HCT116 (cell line): ENCODE data around the gene PDE6B. TPM values are rescaled to one million over a fixed set of nuclear protein-coding genes. Genes with fewer than 3 reads are reported as not detected.

Source experiments
- ATAC-seq: fragments of 200-7000 bp; cut with Tn5 transposase; 2 replicates; pipeline ENCODE4 v1.9.1; 2020; ENCODE audit warnings: mild to moderate bottlenecking, moderate library complexity
- BruUV-seq: library from RNA; stranded (reverse); fragments of 400-500 nt; replicated peaks from 2 replicates; lab custom pipeline; 2021; lab: Mats Ljungman, UMichigan
- CTCF ChIA-PET: fragments of 300-600 bp; sonication (Branson Sonifier 250); formaldehyde crosslinking; loops from one replicate; lab custom pipeline; 2021; ENCODE audit warnings: antibody characterized with exemption; lab: Charles Lee
- POLR2A ChIA-PET: fragments of 300-600, 350-600 bp; sonication (Branson Sonifier 250); formaldehyde crosslinking; loops from one replicate; lab custom pipeline; 2021; ENCODE audit warnings: antibody characterized with exemption; lab: Charles Lee
- RAD21 ChIA-PET, 2 experiments: fragments of 300-600 bp; sonication (Branson Sonifier 250); formaldehyde crosslinking; loops; one replicate each; lab custom pipeline; 2023; ENCODE audit warnings: low total read pairs in 2 of 2; ENCODE audit not compliant: uncharacterized antibody in 2 of 2, unreplicated experiment in 2 of 2, low non-redundant PET in 1 of 2; lab: Charles Lee
- DNase-seq: peaks from one replicate; pipeline ENCODE4 v3.0.0-alpha.2; 2010; ENCODE audit warnings: low read depth, low spot score
- H2AFZ ChIP-seq: fragments of 200-600 bp; shearing (Covaris generic), sonication (generic); 2 replicates; pipeline ENCODE4 v1.6.1; 2017; ENCODE audit warnings: low read depth, mixed run types, mixed read lengths, antibody characterized with exemption, low read length; ENCODE audit not compliant: poor library complexity, severe bottlenecking
- H3K27ac ChIP-seq: 2 replicates; pipeline ENCODE4 v1.5.1; 2012; ENCODE audit warnings: low read depth, low read length
- H3K27me3 ChIP-seq: fragments of 200-600 bp; sonication (generic); 2 replicates; pipeline ENCODE4 v1.6.1; 2016; ENCODE audit warnings: mixed run types, low read length, mixed read lengths; ENCODE audit not compliant: insufficient read depth
- H3K36me3 ChIP-seq, 2 experiments: fragments of 200-500 bp in 1 of 2; fragments of 200-600 bp in 1 of 2; sonication (Bioruptor generic) in 1 of 2; sonication (generic) in 1 of 2; 2 replicates each; pipeline versions ENCODE4 v1.5.1 to v1.6.1; 2014 to 2016; ENCODE audit warnings: low read length in 2 of 2, inconsistent platforms in 1 of 2, mixed read lengths in 1 of 2, mixed run types in 1 of 2; ENCODE audit not compliant: insufficient read depth in 2 of 2, control insufficient read depth in 1 of 2
- H3K4me1 ChIP-seq, 2 experiments: fragments of 200-600 bp in 1 of 2; sonication (generic) in 1 of 2; 2 replicates each; pipeline versions ENCODE4 v1.5.1 to v1.6.1; 2012 to 2017; ENCODE audit warnings: low read length in 2 of 2, inconsistent platforms in 1 of 2, mild to moderate bottlenecking in 1 of 2, mixed read lengths in 1 of 2, mixed run types in 1 of 2, moderate library complexity in 1 of 2; ENCODE audit not compliant: insufficient read depth in 2 of 2, control insufficient read depth in 1 of 2
- H3K4me2 ChIP-seq: fragments of 200-600 bp; sonication (generic); 2 replicates; pipeline ENCODE4 v1.6.1; 2017; ENCODE audit warnings: mixed run types, low read length, mixed read lengths
- H3K4me3 ChIP-seq, 2 experiments: fragments of 200-600 bp in 1 of 2; sonication (generic) in 1 of 2; replicated peaks in 1 of 2; 2 replicates each; pipeline ENCODE4 v1.5.1; 2011 to 2016; ENCODE audit warnings: low read length in 2 of 2, control low read depth in 1 of 2, low read depth in 1 of 2, mild to moderate bottlenecking in 1 of 2, mixed read lengths in 1 of 2, mixed run types in 1 of 2
- H3K79me2 ChIP-seq: fragments of 200-600 bp; sonication (generic); 2 replicates; pipeline ENCODE4 v1.6.1; 2017; ENCODE audit warnings: mild to moderate bottlenecking, mixed run types, low read length, moderate library complexity, mixed read lengths; ENCODE audit not compliant: insufficient read depth
- H3K9ac ChIP-seq: fragments of 200-600 bp; sonication (generic); 2 replicates; pipeline ENCODE4 v1.6.1; 2016; ENCODE audit warnings: low read length, mixed read lengths
- H3K9me2 ChIP-seq: fragments of 200-600 bp; sonication (generic), shearing (Covaris generic); 2 replicates; pipeline ENCODE4 v1.6.1; 2017; ENCODE audit warnings: mixed run types, mild to moderate bottlenecking, moderate library complexity; ENCODE audit not compliant: insufficient read depth
- H3K9me3 ChIP-seq, 2 experiments: fragments of 200-500 bp in 1 of 2; fragments of 200-600 bp in 1 of 2; sonication (Bioruptor generic) in 1 of 2; sonication (generic) in 1 of 2; 2 replicates each; pipeline ENCODE4 v1.6.1; 2014 to 2017; ENCODE audit warnings: low read length in 2 of 2, mixed read lengths in 2 of 2, inconsistent platforms in 1 of 2, low read depth in 1 of 2, mild to moderate bottlenecking in 1 of 2, mixed run types in 1 of 2, moderate library complexity in 1 of 2; ENCODE audit not compliant: control insufficient read depth in 1 of 2, insufficient read depth in 1 of 2
- H4K20me1 ChIP-seq: fragments of 200-600 bp; sonication (generic), shearing (Covaris generic); 2 replicates; pipeline ENCODE4 v1.6.1; 2017; ENCODE audit warnings: mixed run types, mild to moderate bottlenecking, moderate library complexity; ENCODE audit not compliant: insufficient read depth
- ATF3 ChIP-seq: IDR thresholded peaks from 2 replicates; pipeline ENCODE4 v1.6.1; 2012
- CEBPB ChIP-seq: IDR thresholded peaks from 2 replicates; pipeline ENCODE4 v1.6.1; 2012; ENCODE audit warnings: low read depth
- EGR1 ChIP-seq: IDR thresholded peaks from 2 replicates; pipeline ENCODE4 v1.6.1; 2012; ENCODE audit warnings: low read depth
- ELF1 ChIP-seq: IDR thresholded peaks from 2 replicates; pipeline ENCODE4 v1.6.1; 2012; ENCODE audit warnings: low read depth, borderline replicate concordance
- EZH2phosphoT487 ChIP-seq: fragments of 200-600 bp; IDR thresholded peaks from 2 replicates; pipeline ENCODE4 v1.6.1; 2018; ENCODE audit warnings: antibody characterized with exemption, borderline replicate concordance
- FOSL1 ChIP-seq: IDR thresholded peaks from 2 replicates; pipeline ENCODE4 v1.6.1; 2012; ENCODE audit warnings: low read depth
- JUND ChIP-seq: IDR thresholded peaks from 2 replicates; pipeline ENCODE4 v1.6.1; 2012
- MAX ChIP-seq: IDR thresholded peaks from 2 replicates; pipeline ENCODE4 v1.6.1; 2012
- POLR2A ChIP-seq: IDR thresholded peaks from 2 replicates; pipeline ENCODE4 v1.7.0; 2011; ENCODE audit warnings: borderline replicate concordance; ENCODE audit not compliant: insufficient read depth, insufficient read length; ENCODE audit errors: extremely low read depth
- POLR2AphosphoS5 ChIP-seq: IDR thresholded peaks from 2 replicates; pipeline ENCODE4 v1.6.1; 2011; ENCODE audit warnings: mild to moderate bottlenecking, low read depth, low read length, moderate library complexity
- RAD21 ChIP-seq: IDR thresholded peaks from 2 replicates; pipeline ENCODE4 v1.6.1; 2012; ENCODE audit warnings: low read depth, mild to moderate bottlenecking
- REST ChIP-seq: IDR thresholded peaks from 2 replicates; pipeline ENCODE4 v1.6.1; 2012; ENCODE audit warnings: low read depth
- SP1 ChIP-seq: IDR thresholded peaks from 2 replicates; pipeline ENCODE4 v1.6.1; 2012; ENCODE audit warnings: low read depth
- SRF ChIP-seq: IDR thresholded peaks from 2 replicates; pipeline ENCODE4 v1.6.1; 2012; ENCODE audit warnings: low read depth
- TCF7L2 ChIP-seq: IDR thresholded peaks from 2 replicates; pipeline ENCODE4 v1.7.0; 2011; ENCODE audit warnings: borderline replicate concordance, inconsistent platforms; ENCODE audit not compliant: insufficient read depth, insufficient read length; ENCODE audit errors: extremely low read depth
- ZNF274 ChIP-seq: fragments of 200-500 bp; sonication (Bioruptor generic); IDR thresholded peaks from 2 replicates; pipeline ENCODE4 v1.6.1; 2014; ENCODE audit warnings: mild to moderate bottlenecking, low read depth, low read length, inconsistent platforms
- intact Hi-C: fragments of 100-400 bp; cut with micrococcal nuclease; formaldehyde crosslinking; loops from 2 replicates; pipeline ENCODE4 v1.10.0; 2022
- total RNA-seq: library from RNA; stranded (reverse); gene quantifications from one replicate; pipeline ENCODE4 v1.2.1, GENCODE V29; 2021; ENCODE audit not compliant: unreplicated experiment
- TF ChIP-seq, protein P1 (sequence below): IDR thresholded peaks from 2 replicates; pipeline ENCODE4 v1.6.1; 2011; ENCODE audit warnings: mild to moderate bottlenecking, low read length, moderate library complexity; ENCODE audit not compliant: insufficient replicate concordance; ENCODE audit errors: extremely low read depth

The PDE6B gene
- total RNA-seq, 1 experiment from 2014 or later, result not detected

DNA sequence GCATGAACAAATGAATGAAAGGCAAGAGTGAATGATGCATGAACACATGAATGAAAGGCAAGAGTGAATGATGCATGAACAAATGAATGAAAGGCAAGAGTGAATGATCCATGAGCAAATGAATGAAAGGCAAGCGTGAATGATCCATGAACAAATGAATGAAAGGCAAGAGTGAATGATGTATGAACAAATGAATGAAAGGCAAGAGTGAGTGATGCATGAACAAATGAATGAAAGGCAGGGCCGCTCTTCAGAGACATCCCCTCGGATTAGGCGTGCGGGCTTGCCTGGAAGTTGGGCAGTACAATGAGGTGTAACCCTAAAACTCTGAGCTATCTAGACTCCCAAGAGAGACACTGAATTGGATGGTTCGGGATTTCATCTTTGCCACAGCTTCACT is 84.0 kb downstream of the PDE6B start:
- H3K9me3 ChIP-seq, result no peaks in the 10 kb centered on the region
- TF ChIP-seq RAD21, result no peak
- TF ChIP-seq REST, result no peak
- no peak for TF ChIP-seq MAX
- TF ChIP-seq SRF, result no peak
- TF ChIP-seq ZNF274, result no peak
- TF ChIP-seq TCF7L2, result no peak
- no peak for TF ChIP-seq SP1
- TF ChIP-seq, protein P1, sequence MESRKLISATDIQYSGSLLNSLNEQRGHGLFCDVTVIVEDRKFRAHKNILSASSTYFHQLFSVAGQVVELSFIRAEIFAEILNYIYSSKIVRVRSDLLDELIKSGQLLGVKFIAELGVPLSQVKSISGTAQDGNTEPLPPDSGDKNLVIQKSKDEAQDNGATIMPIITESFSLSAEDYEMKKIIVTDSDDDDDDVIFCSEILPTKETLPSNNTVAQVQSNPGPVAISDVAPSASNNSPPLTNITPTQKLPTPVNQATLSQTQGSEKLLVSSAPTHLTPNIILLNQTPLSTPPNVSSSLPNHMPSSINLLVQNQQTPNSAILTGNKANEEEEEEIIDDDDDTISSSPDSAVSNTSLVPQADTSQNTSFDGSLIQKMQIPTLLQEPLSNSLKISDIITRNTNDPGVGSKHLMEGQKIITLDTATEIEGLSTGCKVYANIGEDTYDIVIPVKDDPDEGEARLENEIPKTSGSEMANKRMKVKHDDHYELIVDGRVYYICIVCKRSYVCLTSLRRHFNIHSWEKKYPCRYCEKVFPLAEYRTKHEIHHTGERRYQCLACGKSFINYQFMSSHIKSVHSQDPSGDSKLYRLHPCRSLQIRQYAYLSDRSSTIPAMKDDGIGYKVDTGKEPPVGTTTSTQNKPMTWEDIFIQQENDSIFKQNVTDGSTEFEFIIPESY, result no peak
- TF ChIP-seq EGR1, result no peak
- no peak for TF ChIP-seq FOSL1
- no peak for TF ChIP-seq JUND
- no peak for TF ChIP-seq EZH2phosphoT487
- TF ChIP-seq POLR2AphosphoS5, result no peak
- TF ChIP-seq CEBPB, result no peak
- TF ChIP-seq POLR2A, result no peak
- no peak for TF ChIP-seq ELF1
- TF ChIP-seq ATF3, result no peak
- TF ChIP-seq, all 23 proteins: peak for 0
- no peak overlapping the region for H3K9ac ChIP-seq
- POLR2A ChIA-PET, result no interaction called here
- DNase-seq (no peak), ATAC-seq (no peak)
- peaks cover 3 to 9% of the 10 kb centered on the region in 2 experiments; a peak in 3 of 4 replicates for H3K4me1 ChIP-seq
- intact Hi-C loops, result no loop called here
- H2AFZ ChIP-seq, result no peak overlapping the region
- peaks cover 76% of the 10 kb centered on the region for H3K79me2 ChIP-seq
- no peaks in the 10 kb centered on the region for H3K36me3 ChIP-seq
- no peak overlapping the region for H3K4me3 ChIP-seq
- TSS peak; percentile 45 for BruUV-seq
- no peaks in the 10 kb centered on the region for H4K20me1 ChIP-seq
- RAD21 ChIA-PET, result no interaction called here
- H3K27ac ChIP-seq, result no peak overlapping the region
- no peaks in the 10 kb centered on the region for H3K27me3 ChIP-seq
- H3K4me2 ChIP-seq, result no peak overlapping the region
- no peaks in the 10 kb centered on the region for H3K9me2 ChIP-seq
- CTCF ChIA-PET, result no interaction called here
